Neural cell (in vitro differentiated cells): ENCODE data around the gene SIK1.
"Not testable (repeated sequence)": the region's sequence is repeated elsewhere in the genome, so short reads cannot be mapped to it uniquely, and the experiment has no call there.

Experiments used
- CTCF ChIP-seq: fragments of 450-650 bp; IDR thresholded peaks from 2 replicates; pipeline ENCODE4 v1.5.1; 2014; ENCODE audit warnings: antibody characterized with exemption, mild to moderate bottlenecking, moderate library complexity; ENCODE audit not compliant: poor library complexity, severe bottlenecking
- EP300 ChIP-seq: fragments of 450-650 bp; conservative IDR thresholded peaks from 2 replicates; pipeline ENCODE4 v1.6.1; 2014; ENCODE audit warnings: antibody characterized with exemption, mild to moderate bottlenecking, moderate library complexity; ENCODE audit not compliant: poor library complexity, severe bottlenecking
- EZH2 ChIP-seq: fragments of 200-600, 300-800 bp; shearing (Covaris generic), sonication (generic); IDR thresholded peaks from 2 replicates; pipeline ENCODE4 v1.6.1; 2014; ENCODE audit warnings: antibody characterized with exemption, low read length, borderline replicate concordance, mild to moderate bottlenecking; ENCODE audit not compliant: insufficient read depth, poor library complexity, severe bottlenecking
- MXI1 ChIP-seq: fragments of 450-650 bp; conservative IDR thresholded peaks from 2 replicates; pipeline ENCODE4 v1.6.1; 2014; ENCODE audit warnings: antibody characterized with exemption, mild to moderate bottlenecking; ENCODE audit not compliant: poor library complexity, severe bottlenecking
- POLR2AphosphoS5 ChIP-seq: IDR thresholded peaks from 2 replicates; pipeline ENCODE4 v1.6.1; 2012
- RAD21 ChIP-seq: fragments of 450-650 bp; conservative IDR thresholded peaks from 2 replicates; pipeline ENCODE4 v1.6.1; 2014; ENCODE audit warnings: antibody characterized with exemption, mild to moderate bottlenecking, moderate library complexity
- REST ChIP-seq: IDR thresholded peaks from 2 replicates; pipeline ENCODE4 v1.6.1; 2012; ENCODE audit warnings: borderline replicate concordance
- SMC3 ChIP-seq: fragments of 450-650 bp; conservative IDR thresholded peaks from 2 replicates; pipeline ENCODE4 v1.6.1; 2014; ENCODE audit warnings: antibody characterized with exemption, mild to moderate bottlenecking, moderate library complexity; ENCODE audit not compliant: poor library complexity
- TAF1 ChIP-seq: IDR thresholded peaks from 2 replicates; pipeline ENCODE4 v1.6.1; 2012; ENCODE audit warnings: low read depth

GRCh38 chr21:43450287-43450686, 23.4 kb upstream of the SIK1 start:
- TF ChIP-seq POLR2AphosphoS5, CTCF, RAD21, EP300, REST, EZH2, MXI1, TAF1, SMC3: not testable (repeated sequence)
